ENCODE measurements around the gene ZNRF2. TPM values are rescaled to one million over a fixed set of nuclear protein-coding genes. Genes with fewer than 3 reads are reported as not detected.

Gene ZNRF2
- total and polyA plus RNA-seq, 2 of the 13 experiments (the other 11 are each of a cell fraction or from before 2014, with no cell fraction given), result 3.5 to 7.7 TPM

DNA sequence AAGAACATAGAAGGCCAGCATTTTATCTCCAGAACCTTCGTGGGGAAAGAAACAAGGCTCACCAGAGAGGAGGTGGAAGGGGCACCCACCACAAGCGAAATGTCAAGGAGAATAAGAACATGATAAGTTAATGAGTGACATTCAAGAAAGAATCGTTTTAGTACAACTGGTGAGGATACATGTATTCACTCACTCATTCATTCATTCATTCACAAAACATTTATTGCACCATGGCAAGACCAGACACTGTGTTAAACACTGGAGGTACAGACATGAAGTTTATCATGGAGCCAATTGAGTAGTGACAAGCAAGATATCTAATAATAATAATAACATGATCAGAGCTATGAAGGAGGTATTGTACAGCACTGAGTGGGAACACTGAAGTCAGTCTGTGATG is 1.7 kb upstream of the ZNRF2 start:
- H3K9me3 ChIP-seq (ENCODE audit: low read length), result no peaks in the 10 kb centered on the region
- no peaks in the 10 kb centered on the region for H3K27me3 ChIP-seq (ENCODE audit: control insufficient read depth in 1 of 2, insufficient read depth in 2 of 2, low read length in 2 of 2)
- BruUV-seq (replicated peaks), result no TSS peak
- intact Hi-C loops (cut with micrococcal nuclease; ENCODE audit: unreplicated experiment) (loop anchor here (10.0 kb wide), 1 partner anchor 62 kb away; no protein-coding TSS in a partner anchor), in situ Hi-C loops (cut with HindIII; ENCODE audit: extremely low pct_ligation_motif_present, low pct_unique_long_range_greater_than_20kb) (loop anchor here (10.0 kb wide), 1 partner anchor 118 kb away; no protein-coding TSS in a partner anchor)
- H2AFZ ChIP-seq (ENCODE audit: low read length), result no peak overlapping the region
- no peak overlapping the region for H3K4me3 ChIP-seq (replicated peaks in 1 of 3; ENCODE audit: insufficient read depth in 1 of 3, low read depth in 2 of 3, low read length in 3 of 3)
- peaks cover 54% of the 10 kb centered on the region for H3K4me1 ChIP-seq (ENCODE audit: insufficient read depth, low read length)
- no peak for TF ChIP-seq POLR2G (IDR thresholded peaks at IDR 0.05; ENCODE audit: low read depth, low read length)
- no peak overlapping the region for H3K9ac ChIP-seq (ENCODE audit: insufficient read depth, low read depth, low read length)
- H3K79me2 ChIP-seq (ENCODE audit: insufficient read depth, low read length), result peaks cover 20% of the 10 kb centered on the region
- ChIA-PET CTCF (ENCODE audit: low intra/inter-chr PET ratio, low total read pairs) (no interaction called here), POLR2A (no interaction called here)
- WGBS (ENCODE audit: low lambda C conversion rate), result 57% methylated on average over 3 of the region's 3 CpGs
- DNase-seq (ENCODE audit: low spot score), result no peak
- H3K27ac ChIP-seq (ENCODE audit: extremely low read length, insufficient read depth, low read length), result no peak overlapping the region
- no peaks in the 10 kb centered on the region for H4K20me1 ChIP-seq (ENCODE audit: insufficient read depth, low read length)
- FAIRE-seq, result no peak
- no peak for ATAC-seq
- H3K4me2 ChIP-seq (ENCODE audit: low read depth, low read length), result no peak overlapping the region
- H3K36me3 ChIP-seq (replicated peaks in 1 of 2; ENCODE audit: control insufficient read depth in 1 of 2, insufficient read depth in 2 of 2, low read length in 2 of 2), result no peaks in the 10 kb centered on the region

DNA sequence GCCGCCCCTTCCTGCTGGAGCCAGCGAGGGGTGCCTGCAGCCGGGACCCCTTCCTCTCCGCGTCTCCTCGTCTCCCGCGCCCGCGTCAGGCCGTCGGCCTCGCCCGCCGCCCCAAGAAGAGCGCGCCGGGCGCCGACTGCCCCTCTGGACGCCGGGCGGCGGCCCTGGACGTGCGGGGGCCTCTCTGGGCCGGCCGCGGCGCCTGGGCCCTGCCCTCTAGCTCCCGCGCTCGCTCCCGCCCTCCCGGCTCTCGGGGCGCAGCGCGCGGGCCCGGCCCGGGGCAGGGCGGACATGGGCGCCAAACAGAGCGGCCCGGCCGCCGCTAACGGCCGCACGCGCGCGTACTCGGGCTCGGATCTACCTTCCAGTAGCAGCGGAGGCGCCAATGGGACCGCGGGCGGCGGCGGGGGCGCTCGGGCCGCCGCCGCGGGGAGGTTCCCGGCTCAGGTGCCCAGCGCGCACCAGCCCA is 704 bp downstream of the ZNRF2 start:
- FAIRE-seq, result no peak
- no TSS peak for BruUV-seq (replicated peaks)
- no peaks in the 10 kb centered on the region for H3K36me3 ChIP-seq (replicated peaks in 1 of 2; ENCODE audit: control insufficient read depth in 1 of 2, insufficient read depth in 2 of 2, low read length in 2 of 2)
- intact Hi-C loops (cut with micrococcal nuclease; ENCODE audit: unreplicated experiment), result loop anchor here (2.0 to 10.0 kb wide), 2 partner anchors 30 to 60 kb away; no protein-coding TSS in a partner anchor
- no peaks in the 10 kb centered on the region for H4K20me1 ChIP-seq (ENCODE audit: insufficient read depth, low read length)
- H3K4me3 ChIP-seq (replicated peaks in 1 of 3; ENCODE audit: insufficient read depth in 1 of 3, low read depth in 2 of 3, low read length in 3 of 3), result peak overlapping the region; percentile 74 to 88 (median 87)
- H3K79me2 ChIP-seq (ENCODE audit: insufficient read depth, low read length), result peaks cover 42% of the 10 kb centered on the region
- H3K4me2 ChIP-seq (ENCODE audit: low read depth, low read length), result peak overlapping the region; percentile 39
- H3K9ac ChIP-seq (ENCODE audit: insufficient read depth, low read depth, low read length), result peak overlapping the region; percentile 87
- 10% methylated on average over 4 of the region's 72 CpGs for WGBS (ENCODE audit: low lambda C conversion rate)
- no peak for DNase-seq (ENCODE audit: low spot score)
- in situ Hi-C loops (cut with HindIII; ENCODE audit: extremely low pct_ligation_motif_present, low pct_unique_long_range_greater_than_20kb), result loop anchor here (10.0 kb wide), 1 partner anchor 120 kb away; no protein-coding TSS in a partner anchor
- ChIA-PET CTCF (ENCODE audit: low intra/inter-chr PET ratio, low total read pairs) (no interaction called here), POLR2A (interaction anchor here (0.7 to 1.3 kb wide), 2 partner anchors 30 to 107 kb away, joined by 3 to 5 read pairs; no protein-coding TSS in a partner anchor)
- H2AFZ ChIP-seq (ENCODE audit: low read length), result no peak overlapping the region
- peak overlapping the region; percentile 94 for H3K27ac ChIP-seq (ENCODE audit: extremely low read length, insufficient read depth, low read length)
- no peaks in the 10 kb centered on the region for H3K27me3 ChIP-seq (ENCODE audit: control insufficient read depth in 1 of 2, insufficient read depth in 2 of 2, low read length in 2 of 2)
- ATAC-seq, result peak; percentile 33
- H3K4me1 ChIP-seq (ENCODE audit: insufficient read depth, low read length), result peaks cover 60% of the 10 kb centered on the region
- H3K9me3 ChIP-seq (ENCODE audit: low read length), result no peaks in the 10 kb centered on the region
- TF ChIP-seq ZIK1 (CRISPR knock-in tag; IDR thresholded peaks at IDR 0.05; ENCODE audit: borderline replicate concordance, low read depth), result 0 out of 2 replicates have a peak, but pooled peaks have one; percentile 6
- no peak for TF ChIP-seq RFXANK (CRISPR knock-in tag; IDR thresholded peaks at IDR 0.05)
- TF ChIP-seq ZNF777 (CRISPR knock-in tag; IDR thresholded peaks at IDR 0.05), result peak; percentile 97
- TF ChIP-seq RBM22 (optimal IDR thresholded peaks at IDR 0.05; ENCODE audit: low read length), result no peak
- TF ChIP-seq GZF1 (CRISPR knock-in tag; IDR thresholded peaks at IDR 0.05), result no peak
- TF ChIP-seq ZKSCAN5 (CRISPR knock-in tag; IDR thresholded peaks at IDR 0.05), result no peak
- TF ChIP-seq ZFP82 (CRISPR knock-in tag; IDR thresholded peaks at IDR 0.05; ENCODE audit: borderline replicate concordance), result 0 out of 2 replicates have a peak, but pooled peaks have one; percentile 35
- TF ChIP-seq HMGA1 (CRISPR knock-in tag; conservative IDR thresholded peaks at IDR 0.05), result no peak
- no peak for TF ChIP-seq SYNCRIP (IDR thresholded peaks at IDR 0.05; ENCODE audit: insufficient read depth, low read depth, low read length)
- TF ChIP-seq ZNF775 (CRISPR knock-in tag; IDR thresholded peaks at IDR 0.05; ENCODE audit: borderline replicate concordance), result no peak
- no peak for TF ChIP-seq LBX2 (CRISPR knock-in tag; IDR thresholded peaks at IDR 0.05; ENCODE audit: borderline replicate concordance)
- TF ChIP-seq, protein P1, sequence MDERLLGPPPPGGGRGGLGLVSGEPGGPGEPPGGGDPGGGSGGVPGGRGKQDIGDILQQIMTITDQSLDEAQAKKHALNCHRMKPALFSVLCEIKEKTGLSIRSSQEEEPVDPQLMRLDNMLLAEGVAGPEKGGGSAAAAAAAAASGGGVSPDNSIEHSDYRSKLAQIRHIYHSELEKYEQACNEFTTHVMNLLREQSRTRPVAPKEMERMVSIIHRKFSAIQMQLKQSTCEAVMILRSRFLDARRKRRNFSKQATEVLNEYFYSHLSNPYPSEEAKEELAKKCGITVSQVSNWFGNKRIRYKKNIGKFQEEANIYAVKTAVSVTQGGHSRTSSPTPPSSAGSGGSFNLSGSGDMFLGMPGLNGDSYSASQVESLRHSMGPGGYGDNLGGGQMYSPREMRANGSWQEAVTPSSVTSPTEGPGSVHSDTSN (CRISPR knock-in tag; IDR thresholded peaks at IDR 0.05), result no peak
- TF ChIP-seq ISL2 (CRISPR knock-in tag; IDR thresholded peaks at IDR 0.05), result no peak
- TF ChIP-seq, protein P2, sequence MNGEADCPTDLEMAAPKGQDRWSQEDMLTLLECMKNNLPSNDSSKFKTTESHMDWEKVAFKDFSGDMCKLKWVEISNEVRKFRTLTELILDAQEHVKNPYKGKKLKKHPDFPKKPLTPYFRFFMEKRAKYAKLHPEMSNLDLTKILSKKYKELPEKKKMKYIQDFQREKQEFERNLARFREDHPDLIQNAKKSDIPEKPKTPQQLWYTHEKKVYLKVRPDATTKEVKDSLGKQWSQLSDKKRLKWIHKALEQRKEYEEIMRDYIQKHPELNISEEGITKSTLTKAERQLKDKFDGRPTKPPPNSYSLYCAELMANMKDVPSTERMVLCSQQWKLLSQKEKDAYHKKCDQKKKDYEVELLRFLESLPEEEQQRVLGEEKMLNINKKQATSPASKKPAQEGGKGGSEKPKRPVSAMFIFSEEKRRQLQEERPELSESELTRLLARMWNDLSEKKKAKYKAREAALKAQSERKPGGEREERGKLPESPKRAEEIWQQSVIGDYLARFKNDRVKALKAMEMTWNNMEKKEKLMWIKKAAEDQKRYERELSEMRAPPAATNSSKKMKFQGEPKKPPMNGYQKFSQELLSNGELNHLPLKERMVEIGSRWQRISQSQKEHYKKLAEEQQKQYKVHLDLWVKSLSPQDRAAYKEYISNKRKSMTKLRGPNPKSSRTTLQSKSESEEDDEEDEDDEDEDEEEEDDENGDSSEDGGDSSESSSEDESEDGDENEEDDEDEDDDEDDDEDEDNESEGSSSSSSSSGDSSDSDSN (CRISPR knock-in tag; IDR thresholded peaks at IDR 0.05), result peak; percentile 21; the same call in 1 of the 2 replicates

All from HepG2 (cell line).